Mononuclear cell (primary cell): Measurements from ENCODE around the gene ATP1B4. TPM values are rescaled to one million over a fixed set of nuclear protein-coding genes. Genes with fewer than 3 reads are reported as not detected.
"Not testable (repeated sequence)": the region's sequence is repeated elsewhere in the genome, so short reads cannot be mapped to it uniquely, and the experiment has no call there.

Experiments used
- H3K27me3 ChIP-seq: 2 replicates; pipeline ENCODE4 v1.6.0; 2011; ENCODE audit warnings: low read length, control low read depth; ENCODE audit not compliant: insufficient read depth
- H3K4me1 ChIP-seq: 2 replicates; pipeline ENCODE4 v1.5.1; 2011; ENCODE audit warnings: mild to moderate bottlenecking, low read length, control low read depth; ENCODE audit not compliant: insufficient read depth
- H3K4me3 ChIP-seq: 2 replicates; pipeline ENCODE4 v1.5.1; 2011; ENCODE audit warnings: mild to moderate bottlenecking, low read length, moderate library complexity
- H3K9me3 ChIP-seq: 2 replicates; pipeline ENCODE4 v1.5.1; 2011; ENCODE audit warnings: low read depth, mild to moderate bottlenecking, control low read depth, low read length
- total RNA-seq: library from RNA; depleted of rRNA; stranded (reverse); fragments of >200 nt; gene quantifications from one replicate; pipeline ENCODE4 v1.2.3, GENCODE V29; 2012

Gene ATP1B4
- not detected for total RNA-seq

DNA sequence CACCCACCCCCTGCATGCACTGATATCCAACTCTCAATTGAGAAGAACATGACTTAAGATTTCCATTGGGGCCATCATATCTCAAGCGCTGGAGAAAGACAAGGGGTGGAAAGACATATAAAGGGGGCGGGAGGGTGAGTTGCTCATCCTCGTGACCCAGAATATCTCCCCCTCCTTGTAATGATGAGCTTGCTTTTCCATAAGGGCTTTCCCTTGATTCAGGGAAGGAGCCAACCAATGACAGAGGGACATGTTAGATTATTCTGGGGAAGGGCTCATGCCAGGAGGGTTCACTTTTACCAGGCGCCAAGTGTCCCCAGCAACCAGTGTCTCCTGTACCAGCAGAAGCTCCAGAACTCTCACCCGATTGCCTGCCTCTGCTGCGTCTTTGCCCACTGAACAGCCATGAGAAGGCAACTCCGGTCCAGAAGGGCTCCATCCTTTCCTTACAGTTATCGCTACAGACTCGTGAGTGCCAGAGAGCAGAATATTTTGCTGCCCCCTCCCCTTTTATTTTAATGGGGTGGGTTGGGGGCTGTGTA is at the start of gene ATP1B4:
TSS of gene ATP1B4 (plus strand) at position 326 of the 542 bp plus-strand sequence. CDS start at position 406, 80 bp downstream.
- Histone ChIP-seq H3K4me1 (no peaks in the 10 kb centered on the region), H3K27me3 (no peaks in the 10 kb centered on the region), H3K9me3 (no peaks in the 10 kb centered on the region), H3K4me3 (no peak within 1 kb of the TSS)

DNA sequence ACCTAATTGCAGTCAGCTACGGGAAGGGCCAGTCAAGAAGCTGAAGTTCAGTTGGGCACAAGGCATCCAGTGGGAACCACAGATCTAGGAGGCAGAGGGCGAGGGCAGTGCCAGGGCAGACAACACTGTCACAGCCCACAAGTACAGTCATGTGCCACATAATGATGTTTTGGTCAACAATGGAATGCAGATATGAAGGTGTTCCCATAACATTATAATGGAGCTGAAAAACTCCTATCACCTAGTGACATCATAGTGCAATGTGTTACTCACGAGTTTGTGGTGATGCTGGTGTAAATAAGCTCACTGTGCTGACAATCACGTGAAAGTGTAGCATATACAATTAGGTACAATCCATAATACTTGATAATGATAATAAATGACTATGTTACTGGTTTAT is 46.1 kb upstream of the ATP1B4 start:
- Histone ChIP-seq H3K4me1 (peaks cover 5% of the 10 kb centered on the region), H3K4me3 (no peak overlapping the region), H3K27me3 (peaks cover 10% of the 10 kb centered on the region), H3K9me3 (no peaks in the 10 kb centered on the region)

DNA sequence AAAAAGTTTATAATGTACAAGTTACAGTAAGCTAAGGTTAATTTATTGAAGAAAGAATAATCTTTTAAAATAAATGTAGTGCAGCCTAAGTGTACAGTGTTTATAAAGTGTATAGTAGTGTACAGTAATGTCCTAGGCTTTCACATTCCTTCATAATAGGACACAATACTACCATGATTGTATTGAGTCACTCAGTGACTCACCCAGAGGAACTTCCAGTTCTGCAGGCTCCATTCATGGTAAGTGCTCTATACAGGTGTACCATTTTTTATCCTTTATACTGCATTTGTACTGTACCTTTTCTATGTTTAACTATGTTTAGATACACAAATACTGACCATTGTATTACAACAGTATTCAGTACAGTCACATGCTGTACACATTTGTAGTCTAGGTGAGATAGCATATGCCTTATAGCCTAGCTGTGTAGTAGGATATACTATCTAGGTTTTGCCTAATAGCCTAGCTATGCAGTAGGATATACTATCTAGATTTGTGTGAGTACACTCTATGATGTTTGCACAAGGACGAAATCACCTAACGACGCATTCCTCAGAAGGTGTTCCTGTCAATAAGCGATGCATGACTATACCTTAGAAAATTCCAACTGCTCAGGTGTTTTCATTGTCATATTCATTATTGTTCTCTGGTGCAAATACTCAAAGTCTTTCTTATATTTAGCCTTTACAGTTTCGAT is 45.2 kb upstream of the ATP1B4 start:
- Histone ChIP-seq H3K4me3 (no peak overlapping the region), H3K4me1 (no peaks in the 10 kb centered on the region), H3K9me3 (no peaks in the 10 kb centered on the region), H3K27me3 (peaks cover 8% of the 10 kb centered on the region)

DNA sequence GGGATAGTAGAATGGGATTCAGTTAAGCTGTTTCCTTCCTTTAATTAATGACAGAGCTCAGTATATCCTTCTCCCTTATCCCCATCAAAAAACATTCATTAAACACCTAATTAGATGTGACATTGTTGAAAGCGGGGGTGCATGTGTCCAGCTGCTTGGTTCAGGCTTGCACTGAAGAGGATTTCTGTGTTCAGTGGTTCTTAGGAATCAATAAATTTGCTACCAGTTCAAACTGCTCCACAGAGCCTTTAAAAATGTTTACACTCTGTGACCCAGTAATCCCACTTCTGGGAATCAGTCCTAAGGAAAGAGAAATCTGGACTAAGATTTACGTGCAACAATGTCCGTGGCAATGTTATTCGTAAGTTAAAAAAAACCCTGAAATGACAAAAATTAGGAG is 43.5 kb upstream of the ATP1B4 start:
- H3K4me1 ChIP-seq: no peaks in the 10 kb centered on the region
- no peak overlapping the region for H3K4me3 ChIP-seq
- peaks cover 2% of the 10 kb centered on the region for H3K27me3 ChIP-seq
- H3K9me3 ChIP-seq: no peaks in the 10 kb centered on the region

DNA sequence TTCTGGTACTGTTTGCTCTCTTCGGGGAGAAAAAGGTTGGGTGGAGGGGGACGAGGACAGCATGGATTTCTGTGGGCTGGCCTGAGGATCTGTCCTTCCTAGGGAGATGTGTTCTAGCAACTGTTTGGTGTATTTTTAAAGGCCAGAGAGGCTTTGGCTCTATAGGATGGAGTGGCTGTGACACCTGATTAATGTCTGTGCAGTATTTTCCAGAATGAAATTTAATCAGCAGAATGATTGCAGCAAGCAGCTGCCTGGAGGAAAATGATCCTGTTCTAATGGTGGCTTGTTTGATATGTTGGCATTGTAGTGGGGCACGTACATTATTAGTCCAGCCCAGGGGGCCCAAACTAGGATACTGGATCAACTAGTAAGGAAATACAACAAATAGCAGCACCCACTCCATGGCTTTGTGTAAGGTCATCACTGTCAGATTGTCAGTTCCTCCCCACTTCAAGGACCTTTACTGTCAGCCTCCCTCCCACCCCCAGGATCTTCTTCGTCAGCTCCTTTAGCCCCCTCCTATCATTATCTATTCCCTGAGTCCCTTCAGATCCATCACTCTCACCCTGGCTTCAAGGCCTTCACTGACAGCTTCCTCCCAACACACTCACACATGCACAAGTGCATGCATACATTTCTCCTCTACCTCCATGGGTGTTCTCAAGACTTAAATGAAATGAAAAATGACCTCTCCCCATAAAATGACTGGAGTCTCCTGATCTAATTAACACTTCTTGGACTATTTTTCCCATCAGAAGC is 40.2 kb upstream of the ATP1B4 start:
- Histone ChIP-seq H3K4me3 (no peak overlapping the region), H3K9me3 (no peaks in the 10 kb centered on the region), H3K4me1 (no peaks in the 10 kb centered on the region), H3K27me3 (no peaks in the 10 kb centered on the region)

DNA sequence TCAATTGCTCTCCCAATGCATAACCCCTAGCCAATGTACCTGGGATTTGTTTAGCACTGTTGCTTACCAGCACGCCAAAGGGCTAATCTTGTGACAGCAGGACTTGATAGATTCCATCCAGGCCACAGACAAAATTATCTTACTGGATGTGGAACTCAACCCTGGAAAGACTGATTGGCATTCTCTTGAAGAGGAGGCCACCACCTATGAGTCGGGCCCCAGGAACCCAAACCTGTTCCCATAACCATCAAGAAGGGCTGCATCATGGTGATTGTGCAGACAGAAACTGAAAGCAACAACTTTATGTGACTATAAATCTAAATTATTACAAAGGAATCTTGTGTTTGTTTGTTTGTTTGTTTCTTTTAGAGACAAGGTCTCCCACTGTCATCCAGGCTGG is 30.8 kb upstream of the ATP1B4 start:
- Histone ChIP-seq H3K9me3 (no peaks in the 10 kb centered on the region), H3K4me1 (no peaks in the 10 kb centered on the region), H3K27me3 (no peaks in the 10 kb centered on the region), H3K4me3 (no peak overlapping the region)

DNA sequence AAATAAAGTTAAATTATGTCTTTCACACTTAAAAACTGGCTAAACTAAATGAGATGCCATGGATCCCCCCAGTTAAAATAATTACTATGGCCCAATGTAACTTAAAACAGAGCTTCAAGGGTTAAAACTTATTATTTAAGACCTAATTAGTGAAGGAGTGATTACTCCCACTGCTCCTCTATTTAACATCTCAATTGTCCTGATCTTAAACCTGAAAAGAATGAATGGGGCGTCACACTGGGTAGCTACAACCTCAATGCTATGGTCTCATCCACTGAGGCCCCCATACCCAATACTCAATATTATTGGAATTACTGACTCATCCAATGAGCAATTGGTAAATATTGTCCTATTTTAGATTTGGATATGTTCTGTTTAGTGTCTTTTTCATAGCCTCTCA is 29.5 kb upstream of the ATP1B4 start:
- Histone ChIP-seq H3K4me1 (no peaks in the 10 kb centered on the region), H3K9me3 (peaks cover 7% of the 10 kb centered on the region), H3K27me3 (no peaks in the 10 kb centered on the region), H3K4me3 (no peak overlapping the region)

DNA sequence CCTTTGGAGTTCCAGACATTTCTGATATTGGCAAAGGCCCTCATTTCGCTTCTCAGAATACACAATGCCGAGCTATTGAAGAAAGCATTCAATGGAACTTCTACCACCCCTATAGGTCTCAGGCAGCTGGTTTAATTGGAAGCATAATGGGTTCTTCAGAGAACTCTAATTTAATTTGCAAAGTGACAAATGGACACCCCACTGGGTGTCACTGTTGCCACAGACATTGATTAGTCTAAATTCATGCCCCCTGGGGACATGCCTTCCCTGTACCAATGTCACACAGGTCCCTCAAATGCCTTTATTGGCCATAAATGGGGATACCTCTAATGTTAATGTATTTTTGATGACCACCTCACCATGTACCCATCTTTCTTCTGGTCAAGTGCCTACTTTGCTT is 27.7 kb upstream of the ATP1B4 start:
- no peaks in the 10 kb centered on the region for H3K27me3 ChIP-seq
- H3K4me1 ChIP-seq: no peaks in the 10 kb centered on the region
- H3K9me3 ChIP-seq: peaks cover 7% of the 10 kb centered on the region
- H3K4me3 ChIP-seq: no peak overlapping the region

DNA sequence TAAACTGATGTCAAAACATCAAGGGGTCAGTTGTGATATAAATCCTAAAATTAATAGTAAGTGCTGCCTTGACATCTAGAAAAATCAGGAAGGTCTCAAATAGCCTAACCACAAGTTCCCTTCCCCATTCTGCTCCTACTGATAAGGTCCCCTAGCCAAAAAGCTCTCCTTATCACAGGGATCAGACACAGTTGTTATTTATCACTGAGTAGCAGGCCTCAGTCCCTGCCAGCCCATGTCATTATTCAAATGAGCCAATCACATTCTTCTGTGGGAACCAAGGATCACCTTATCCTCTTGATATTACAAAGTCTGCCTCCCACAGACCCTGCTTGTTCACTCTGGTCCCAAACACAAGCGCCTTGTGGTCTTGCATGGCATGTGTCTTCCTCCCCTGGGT is 27.3 kb upstream of the ATP1B4 start:
- H3K9me3 ChIP-seq: peaks cover 7% of the 10 kb centered on the region
- no peaks in the 10 kb centered on the region for H3K27me3 ChIP-seq
- no peaks in the 10 kb centered on the region for H3K4me1 ChIP-seq
- H3K4me3 ChIP-seq: no peak overlapping the region

DNA sequence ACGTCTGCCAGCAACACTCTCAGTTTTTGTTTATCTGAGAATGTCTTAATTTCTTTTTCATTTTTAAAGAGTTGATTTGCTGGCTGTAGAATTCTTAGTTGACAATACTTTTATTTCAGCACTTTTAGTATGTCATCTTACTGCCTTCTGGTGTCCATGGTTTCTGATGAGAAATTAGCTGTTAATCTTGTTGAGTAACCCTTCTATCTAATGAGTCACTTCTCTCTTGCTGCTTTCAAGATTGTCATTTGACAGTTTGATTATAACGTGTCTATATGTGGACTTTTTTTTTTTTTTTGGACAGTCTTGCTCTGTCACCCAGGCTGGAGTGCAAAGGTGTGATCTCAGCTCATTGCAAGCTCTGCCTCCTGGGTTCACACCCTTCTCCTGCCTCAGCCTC is 26.6 kb upstream of the ATP1B4 start:
- Histone ChIP-seq H3K4me3 (no peak overlapping the region), H3K4me1 (no peaks in the 10 kb centered on the region), H3K9me3 (peaks cover 7% of the 10 kb centered on the region), H3K27me3 (no peaks in the 10 kb centered on the region)

DNA sequence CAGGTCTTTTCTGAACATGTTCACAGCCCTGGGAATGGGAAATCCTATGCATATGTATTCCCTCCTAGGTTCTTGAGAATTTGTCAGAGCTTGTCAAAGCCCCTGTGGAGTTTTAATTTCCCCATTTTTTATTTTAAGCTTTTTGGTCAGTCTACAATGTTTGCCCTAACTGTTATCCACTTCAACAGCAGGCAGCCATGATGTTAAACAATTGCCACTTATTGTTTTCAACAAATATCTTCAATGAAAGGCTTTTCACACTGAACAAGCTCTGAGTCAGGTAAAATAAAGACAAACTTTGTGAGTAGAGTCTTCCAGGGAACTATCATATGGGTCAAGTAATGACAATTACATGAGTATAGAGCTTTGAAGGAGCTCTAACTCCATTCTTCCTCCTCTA is 25.0 kb upstream of the ATP1B4 start:
- Histone ChIP-seq H3K27me3 (no peaks in the 10 kb centered on the region), H3K4me3 (no peak overlapping the region), H3K4me1 (no peaks in the 10 kb centered on the region), H3K9me3 (peaks cover 7% of the 10 kb centered on the region)

DNA sequence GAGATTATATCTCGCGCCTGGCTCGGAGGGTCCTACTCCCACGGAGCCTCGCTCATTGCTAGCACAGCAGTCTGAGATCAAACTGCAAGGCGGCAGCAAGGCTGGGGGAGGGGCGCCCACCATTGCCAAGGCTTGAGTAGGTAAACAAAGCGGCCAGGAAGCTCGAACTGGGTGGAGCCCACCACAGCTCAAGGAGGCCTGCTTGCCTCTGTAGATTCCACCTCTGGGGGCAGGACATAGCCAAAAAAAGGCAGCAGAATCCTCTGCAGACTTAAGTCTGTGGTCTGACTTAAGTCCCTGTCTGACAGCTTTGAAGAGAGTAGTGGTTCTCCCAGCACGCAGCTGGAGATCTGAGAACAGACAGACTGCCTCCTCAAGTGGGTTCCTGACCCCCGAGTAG is 17.3 kb upstream of the ATP1B4 start:
- not testable (repeated sequence) for H3K4me1 ChIP-seq, H3K4me3 ChIP-seq, H3K27me3 ChIP-seq, H3K9me3 ChIP-seq

DNA sequence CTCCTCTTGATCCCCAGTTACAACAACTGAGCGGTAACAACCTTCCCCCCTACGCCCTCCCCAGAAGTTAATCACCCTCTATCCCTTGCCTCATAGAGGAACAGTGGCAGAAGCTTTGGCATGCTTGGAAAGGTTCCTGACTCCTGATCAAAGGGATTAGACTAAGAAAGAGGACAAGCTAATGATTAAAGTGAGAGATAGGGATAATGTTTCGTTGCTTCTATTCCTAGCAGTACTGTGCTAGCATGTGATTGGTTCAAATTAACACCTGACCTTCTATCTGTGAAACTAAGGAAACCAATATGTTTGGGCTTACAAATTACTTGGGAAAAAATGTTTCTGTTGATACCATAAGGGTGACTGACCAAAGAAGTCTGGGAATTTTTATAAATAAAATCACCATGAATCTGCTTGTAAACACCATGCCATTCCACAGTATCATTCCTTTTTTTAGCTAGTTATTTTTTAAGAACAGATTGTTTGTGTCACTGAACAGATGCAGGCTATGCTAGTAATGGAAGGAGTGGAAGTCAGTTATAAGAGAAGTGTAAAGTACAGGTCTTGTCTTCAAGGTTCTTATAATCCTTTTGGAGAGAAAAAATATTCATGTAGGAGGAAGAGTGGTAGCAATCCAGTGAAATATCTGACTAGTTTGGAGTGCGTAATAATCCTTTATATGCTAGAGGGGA is 11.3 kb upstream of the ATP1B4 start:
- Histone ChIP-seq H3K4me1 (no peaks in the 10 kb centered on the region), H3K9me3 (no peaks in the 10 kb centered on the region), H3K27me3 (no peaks in the 10 kb centered on the region), H3K4me3 (no peak overlapping the region)

DNA sequence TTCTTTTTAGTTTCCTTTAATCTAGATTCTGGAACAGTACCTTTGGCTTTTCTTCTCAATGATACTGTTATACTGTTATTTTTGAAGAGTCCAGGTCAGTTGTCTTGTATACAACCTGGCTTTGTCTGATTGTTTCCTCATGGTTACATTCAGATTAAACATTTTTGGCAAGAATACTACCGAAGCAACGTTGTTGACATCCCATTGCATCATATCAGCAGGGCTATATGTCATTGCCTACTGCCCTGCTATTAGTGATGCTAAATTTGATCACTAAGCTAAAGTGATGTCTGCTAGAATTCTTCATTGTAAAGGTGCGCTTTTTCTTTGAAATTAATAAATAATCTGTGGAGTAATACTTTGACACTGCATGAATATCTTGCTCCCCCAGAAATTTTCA is 5.8 kb upstream of the ATP1B4 start:
- no peak overlapping the region for H3K4me3 ChIP-seq
- no peaks in the 10 kb centered on the region for H3K9me3 ChIP-seq
- H3K4me1 ChIP-seq: no peaks in the 10 kb centered on the region
- no peaks in the 10 kb centered on the region for H3K27me3 ChIP-seq

DNA sequence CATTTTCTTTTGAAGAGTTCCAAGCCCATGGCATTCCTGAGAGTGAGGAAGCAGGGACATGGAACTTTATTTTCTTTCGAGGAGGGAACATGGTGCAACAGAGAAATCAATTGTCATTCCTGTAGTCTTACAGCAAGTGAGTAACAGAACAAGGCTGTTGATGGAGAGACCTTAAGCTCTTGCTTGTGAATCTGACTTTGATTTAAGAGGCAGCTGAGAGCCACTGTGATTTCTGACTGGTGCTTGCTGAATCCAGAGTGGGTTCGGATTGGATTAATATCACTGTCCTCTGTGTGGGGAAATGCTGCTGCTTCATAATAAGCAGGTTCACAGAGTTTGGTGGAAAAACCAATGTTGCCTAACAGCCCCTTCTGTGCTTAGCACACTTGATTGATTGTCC is 4.7 kb upstream of the ATP1B4 start:
- Histone ChIP-seq H3K4me1 (no peaks in the 10 kb centered on the region), H3K4me3 (no peak overlapping the region), H3K9me3 (no peaks in the 10 kb centered on the region), H3K27me3 (no peaks in the 10 kb centered on the region)
